ENCODE measurements around the gene CLIC4.
"Not testable (repeated sequence)": the region's sequence is repeated elsewhere in the genome, so short reads cannot be mapped to it uniquely, and the experiment has no call there.

Gene CLIC4

DNA sequence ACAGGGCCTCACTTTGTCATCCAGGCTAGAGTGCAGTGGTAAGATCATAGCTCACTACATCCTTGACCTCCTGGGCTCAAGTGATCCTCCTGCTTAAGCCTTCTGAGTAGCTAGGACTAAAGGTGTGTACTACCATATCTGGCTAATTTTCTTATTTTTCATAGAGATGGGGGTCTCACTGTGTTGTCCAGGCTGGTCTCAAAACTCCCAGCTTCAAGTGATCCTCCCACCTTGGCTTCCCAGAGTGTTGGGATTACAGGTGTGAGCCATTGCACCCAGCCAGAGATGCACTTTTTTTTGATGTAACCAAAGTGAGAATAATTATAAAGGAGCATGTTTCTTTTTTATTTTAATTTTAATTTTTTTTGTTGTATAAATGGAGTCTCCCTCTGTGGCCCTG lies 28.4 kb downstream of the CLIC4 start:
- no peak for DNase-seq (ENCODE audit: low read depth)

DNA sequence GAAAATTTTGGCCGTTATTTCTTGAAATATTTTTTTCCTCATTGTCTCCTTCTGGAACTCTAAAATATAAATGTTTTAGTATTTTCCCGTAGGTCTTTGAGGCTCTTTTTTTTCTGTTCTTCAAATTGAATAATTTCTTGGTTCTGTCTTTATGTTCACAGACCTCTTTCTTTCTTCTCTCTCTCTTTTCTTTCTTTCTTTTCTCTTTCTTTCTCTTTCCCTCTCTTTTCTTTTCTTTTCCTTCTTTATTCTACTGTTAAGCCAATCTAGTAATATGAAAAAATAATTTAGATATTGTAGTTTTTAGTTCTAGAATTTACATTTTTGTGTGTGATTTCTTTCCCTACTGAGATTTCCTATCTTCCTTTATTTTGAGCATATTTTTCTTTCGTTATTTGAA lies 30.1 kb downstream of the CLIC4 start:
- DNase-seq (ENCODE audit: low read depth), result no peak

DNA sequence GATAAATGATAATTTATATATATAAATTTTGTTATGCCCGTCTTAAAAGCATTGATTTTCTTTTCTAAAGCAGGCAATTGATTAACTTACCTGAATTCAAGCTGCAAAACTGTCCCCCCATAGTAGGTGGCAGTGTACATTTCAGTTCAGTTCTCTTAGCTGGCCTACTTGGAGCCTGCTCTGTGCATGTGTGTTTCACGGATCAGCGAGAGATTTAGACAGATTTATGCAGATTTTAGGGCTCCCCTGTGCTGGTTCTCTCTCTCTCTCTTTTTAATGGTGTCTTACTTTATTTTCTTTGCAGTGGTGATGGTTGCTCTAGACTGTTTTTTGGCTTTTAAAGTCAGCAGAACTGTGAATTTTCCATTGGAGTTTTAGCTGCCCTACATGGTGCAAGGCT lies 30.7 kb downstream of the CLIC4 start:
- DNase-seq (ENCODE audit: low read depth), result no peak

DNA sequence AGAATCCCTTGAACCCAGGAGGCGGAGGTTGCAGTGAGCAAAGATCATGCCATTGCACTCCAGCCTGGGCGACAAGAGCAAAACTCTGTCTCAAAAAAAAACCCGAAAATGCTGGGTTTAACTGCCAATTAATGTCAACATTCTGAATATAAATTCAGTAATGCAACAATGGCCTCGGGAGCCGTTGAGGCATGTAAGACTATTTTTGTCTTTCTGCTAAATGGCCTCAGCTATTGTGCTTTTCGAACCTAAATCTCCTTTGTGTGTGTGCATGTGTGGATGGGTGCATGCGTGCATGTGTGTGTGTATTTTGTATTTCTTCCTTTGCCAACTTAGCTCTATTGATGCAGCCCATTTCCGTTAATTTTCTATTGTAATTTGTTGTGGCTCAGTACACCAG lies 31.6 kb downstream of the CLIC4 start:
- DNase-seq (ENCODE audit: low read depth), result no peak

DNA sequence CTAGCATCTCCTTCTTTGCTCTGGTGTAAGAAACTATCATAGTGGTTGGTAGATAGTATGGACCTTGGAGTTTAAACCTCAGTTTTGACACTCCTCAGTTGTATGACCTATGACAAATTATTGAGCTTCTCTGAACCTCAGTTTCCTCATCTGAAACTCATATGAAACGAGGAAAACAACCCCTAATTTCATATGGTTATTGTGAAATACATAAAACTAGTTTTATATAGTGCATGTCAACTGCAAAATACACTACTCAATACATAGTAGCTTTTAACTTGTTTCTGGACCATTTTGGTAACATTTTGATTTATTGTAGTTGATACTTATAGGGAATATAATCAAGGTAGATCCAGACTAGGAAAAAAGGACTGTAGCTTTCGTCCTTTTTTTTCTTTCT lies 32.9 kb downstream of the CLIC4 start:
- DNase-seq (ENCODE audit: low read depth), result no peak

DNA sequence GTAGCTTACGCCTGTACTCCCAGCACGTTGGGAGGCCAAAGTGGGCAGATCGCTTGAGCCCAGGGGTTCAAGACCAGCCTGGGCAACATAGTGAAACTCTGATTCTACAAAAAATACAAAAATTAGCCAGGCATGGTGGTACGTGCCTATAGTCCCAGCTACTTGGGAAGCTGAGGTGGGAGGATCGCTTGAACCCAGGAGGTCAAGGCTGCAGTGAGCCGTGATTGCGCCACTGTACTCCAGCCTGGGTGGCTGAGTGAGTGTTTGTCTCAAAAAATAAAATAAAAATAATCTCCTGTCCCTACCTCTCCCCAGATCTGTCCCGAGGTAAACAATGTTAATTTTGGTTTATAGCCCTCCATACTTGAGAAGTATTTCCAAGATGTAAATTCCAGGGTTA lies 34.0 kb downstream of the CLIC4 start:
- DNase-seq (ENCODE audit: low read depth), result not testable (repeated sequence)

DNA sequence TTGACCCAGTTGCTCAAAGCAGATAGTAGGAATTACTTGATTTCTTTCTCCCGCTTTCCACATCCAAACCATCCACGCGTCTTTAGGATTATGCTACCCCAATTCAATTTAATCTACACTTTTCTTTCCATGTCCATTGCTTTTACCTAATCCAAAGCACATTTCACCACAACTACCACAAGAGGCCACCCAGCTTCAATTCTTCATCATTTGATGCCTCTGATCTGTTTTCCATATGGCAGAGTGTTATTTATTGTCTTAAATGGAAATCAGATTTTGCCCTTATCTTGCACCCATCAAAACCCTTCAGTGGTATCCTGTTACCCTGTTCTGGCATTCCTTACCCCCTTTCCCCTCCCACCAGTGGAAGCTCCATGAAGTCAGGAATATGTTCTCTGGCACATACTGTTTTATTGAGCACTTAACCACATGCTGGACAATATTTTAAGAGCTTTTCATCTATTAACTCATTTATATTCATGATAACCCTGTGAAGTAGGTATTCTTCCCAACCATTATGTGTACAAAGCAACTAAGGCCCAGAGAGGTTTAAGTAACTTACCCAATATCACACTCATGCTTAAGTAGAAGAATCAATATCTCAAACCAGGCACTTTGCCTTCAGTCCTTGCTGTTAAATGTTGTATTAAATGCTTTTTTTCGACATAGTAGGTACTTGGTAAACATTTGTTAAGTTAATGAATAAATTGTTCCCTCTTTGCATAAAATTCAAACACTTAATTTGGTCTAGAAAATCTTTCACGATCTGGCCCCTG lies 34.6 kb downstream of the CLIC4 start:
- DNase-seq (ENCODE audit: low read depth), result no peak

DNA sequence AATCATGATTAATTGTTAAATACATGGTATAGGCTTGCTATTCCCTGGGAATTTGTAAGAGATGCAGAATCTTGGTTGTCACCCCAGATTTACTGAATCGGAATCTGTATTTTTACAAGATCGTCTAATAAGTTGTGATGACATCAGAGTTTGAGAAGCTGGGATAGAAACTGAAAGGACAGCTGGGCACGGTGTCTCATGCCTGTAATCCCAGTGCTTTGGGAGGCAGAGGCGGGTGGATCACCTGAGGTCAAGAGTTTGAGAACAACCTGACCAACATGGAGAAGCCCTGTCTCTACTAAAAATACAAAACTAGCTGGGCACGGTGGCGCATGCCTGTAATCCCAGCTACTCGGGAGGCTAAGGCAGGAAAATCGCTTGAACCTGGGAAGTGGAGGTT lies 35.4 kb downstream of the CLIC4 start:
- not testable (repeated sequence) for DNase-seq (ENCODE audit: low read depth)

DNA sequence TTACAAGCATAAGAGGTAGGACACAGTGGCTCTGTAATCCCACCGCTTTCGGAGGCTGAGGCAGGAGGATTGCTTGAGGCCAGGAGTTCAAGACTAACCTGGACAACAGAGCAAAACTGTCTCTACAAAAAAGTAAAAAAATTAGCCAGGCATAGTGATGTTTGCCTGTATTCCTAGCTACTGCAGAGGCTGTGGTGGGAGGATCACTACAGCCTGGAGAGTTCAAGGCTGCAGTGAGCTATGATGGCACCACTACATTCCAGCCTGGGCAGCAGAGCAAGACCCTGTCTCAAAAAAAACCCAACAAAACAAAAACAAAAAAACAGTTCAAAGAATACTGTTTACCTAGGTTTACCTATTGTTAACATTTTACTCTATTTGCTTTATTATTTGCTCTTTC lies 37.4 kb downstream of the CLIC4 start:
- no peak for DNase-seq (ENCODE audit: low read depth)

DNA sequence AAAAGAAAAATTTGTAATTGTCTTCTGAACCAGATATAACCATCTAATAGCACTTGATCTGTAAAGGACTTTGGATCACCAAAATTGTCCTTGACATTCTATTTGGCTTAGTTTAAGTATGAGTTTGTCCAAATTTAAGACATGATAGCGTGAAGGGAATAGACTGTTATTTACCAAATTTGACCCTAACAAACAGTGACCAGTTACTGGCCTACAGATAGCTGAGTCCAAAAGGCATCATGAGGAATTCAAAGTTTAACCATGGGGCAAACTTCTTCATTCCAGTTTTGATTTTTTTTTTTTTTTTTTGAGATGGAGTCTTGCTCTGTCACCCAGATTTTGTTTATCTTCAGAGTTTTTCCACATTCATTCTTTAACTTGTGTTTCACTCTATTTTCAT lies 38.5 kb downstream of the CLIC4 start:
- no peak for DNase-seq (ENCODE audit: low read depth)

DNA sequence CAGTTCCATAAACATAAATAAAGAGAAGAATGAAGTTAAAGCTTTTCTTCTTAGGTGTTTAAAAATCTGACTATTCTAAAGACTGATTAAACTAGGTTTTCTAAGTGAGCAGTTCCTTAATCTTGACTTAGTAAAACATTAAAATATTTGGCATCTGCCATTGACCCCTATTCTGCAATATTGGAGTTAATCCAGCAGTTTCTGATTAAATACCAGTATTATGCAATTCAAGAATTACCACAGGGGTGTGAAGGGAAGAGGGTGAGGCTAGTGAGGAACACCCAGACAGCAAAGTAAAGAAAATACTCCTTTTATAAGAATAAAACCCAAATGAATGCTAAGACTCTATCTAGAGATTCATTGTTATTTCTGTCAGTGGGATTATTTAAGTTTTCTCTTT lies 40.9 kb downstream of the CLIC4 start:
- no peak for DNase-seq (ENCODE audit: low read depth)

DNA sequence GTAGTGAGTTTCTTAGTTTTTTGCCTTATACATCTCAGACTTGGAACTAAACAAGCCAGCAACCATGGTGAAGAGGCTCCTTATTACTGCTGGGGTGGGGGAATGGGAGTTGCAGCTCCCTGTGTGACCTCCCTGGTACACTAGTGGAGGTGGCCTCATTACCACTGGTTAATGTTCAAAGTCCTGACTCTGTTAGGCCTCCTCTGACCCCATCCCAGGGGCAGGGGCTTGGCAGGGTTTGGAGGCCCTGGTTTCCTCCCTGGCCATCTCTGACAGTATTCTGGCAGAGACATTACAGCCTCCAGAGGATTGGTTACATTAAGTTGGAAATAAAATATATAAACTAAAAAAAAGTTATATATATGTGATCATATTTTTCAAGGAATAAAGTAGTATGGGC lies 45.2 kb downstream of the CLIC4 start:
- DNase-seq (ENCODE audit: low read depth), result no peak

DNA sequence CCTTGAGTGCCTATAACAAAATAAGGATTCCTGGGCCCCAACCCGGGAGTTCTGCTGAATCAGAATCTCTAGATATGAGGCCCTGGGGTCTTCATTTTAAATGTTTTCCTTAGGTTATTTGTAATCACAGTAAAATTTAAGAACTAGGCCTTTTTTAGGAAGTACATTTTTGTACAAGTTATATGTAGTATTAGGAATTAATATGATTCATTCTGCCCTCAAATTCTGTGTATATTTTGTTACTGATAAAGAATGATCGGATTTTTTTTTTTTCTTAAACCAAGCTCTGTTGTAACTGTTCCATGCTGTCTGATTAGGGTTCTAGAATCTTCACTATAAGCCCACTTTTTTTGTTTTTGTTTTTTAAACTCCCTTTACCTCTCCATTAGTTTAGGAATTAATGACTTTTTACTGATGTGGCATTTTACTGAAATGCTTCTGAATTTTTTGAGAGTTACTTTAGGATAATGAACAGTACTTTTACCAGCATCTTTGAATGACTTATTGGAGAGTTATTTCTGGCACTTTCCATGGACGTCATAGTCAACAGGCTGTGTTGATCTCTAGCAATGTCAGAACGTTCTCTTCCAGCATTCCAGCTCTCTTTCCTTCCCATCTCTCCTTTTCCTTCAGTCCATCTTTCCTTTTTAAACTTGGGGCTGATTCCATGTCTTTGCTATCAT lies 48.3 kb downstream of the CLIC4 start:
- DNase-seq (ENCODE audit: low read depth), result peak; percentile 54

DNA sequence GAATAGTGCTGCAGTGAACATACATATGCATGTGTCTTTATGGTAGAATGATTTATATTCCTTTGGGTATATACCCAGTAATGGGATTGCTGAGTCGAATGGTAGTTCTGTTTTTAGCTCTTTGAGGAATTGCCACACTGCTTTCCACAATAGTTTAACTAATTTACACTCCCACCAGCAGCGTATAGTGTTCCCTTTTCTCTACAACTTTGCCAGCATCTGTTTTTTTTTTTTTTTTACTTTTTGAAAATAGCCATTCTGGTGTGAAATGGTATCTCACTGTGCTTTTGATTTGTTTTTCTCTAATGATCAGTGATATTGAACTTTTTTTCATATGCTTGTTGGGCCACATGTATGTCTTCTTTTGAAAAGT lies 48.9 kb downstream of the CLIC4 start:
- not testable (repeated sequence) for DNase-seq (ENCODE audit: low read depth)

DNA sequence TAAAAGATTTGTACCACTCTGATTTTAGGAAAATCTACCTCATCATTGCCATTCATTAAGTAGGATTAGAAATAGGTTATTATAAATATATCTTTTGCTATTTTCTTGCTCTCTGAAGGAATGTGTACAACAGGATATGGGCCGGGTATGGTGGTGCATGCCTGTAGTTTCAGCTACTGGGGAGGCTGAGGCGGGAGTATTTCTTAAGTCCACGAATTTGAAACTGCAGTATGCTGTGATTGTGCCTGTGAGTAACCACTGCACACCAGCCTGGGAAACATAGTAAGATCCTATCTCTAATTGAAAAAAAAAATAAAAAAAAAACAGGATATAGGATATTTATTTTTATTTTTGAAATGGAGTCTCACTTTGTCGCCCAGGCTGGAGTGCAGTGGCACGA lies 50.0 kb downstream of the CLIC4 start:
- no peak for DNase-seq (ENCODE audit: low read depth)

DNA sequence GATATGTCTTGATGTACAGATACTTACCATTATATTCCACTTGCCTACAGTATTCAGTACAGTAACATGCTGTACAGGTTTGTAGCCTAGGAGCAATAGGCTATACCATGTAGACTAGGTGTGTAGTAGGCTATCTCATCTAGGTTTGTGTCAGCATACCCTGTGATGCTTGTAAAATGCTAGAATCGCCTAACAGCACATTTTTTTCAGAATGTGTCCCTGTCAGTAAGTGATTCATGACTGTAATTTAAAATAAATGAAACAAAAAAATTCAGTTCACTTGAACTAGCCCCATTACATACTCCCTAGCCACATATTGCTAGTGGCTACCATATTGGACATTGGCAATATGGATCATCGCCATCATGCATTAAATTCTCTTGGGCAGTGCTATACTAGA lies 51.3 kb downstream of the CLIC4 start:
- DNase-seq (ENCODE audit: low read depth), result no peak

DNA sequence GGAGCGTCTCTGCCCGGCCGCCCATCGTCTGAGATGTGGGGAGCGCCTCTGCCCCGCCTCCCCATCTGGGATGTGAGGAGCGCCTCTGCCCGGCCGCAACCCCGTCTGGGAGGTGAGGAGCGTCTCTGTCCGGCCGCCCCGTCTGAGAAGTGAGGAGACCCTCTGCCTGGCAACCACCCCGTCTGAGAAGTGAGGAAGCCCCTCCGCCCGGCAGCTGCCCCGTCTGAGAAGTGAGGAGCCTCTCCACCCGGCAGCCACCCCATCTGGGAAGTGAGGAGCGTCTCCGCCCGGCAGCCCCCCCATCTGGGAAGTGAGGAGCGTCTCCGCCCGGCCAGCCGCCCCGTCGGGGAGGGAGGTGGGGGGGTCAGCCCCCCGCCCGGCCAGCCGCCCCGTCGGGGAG lies 54.0 kb downstream of the CLIC4 start:
- DNase-seq (ENCODE audit: low read depth), result not testable (repeated sequence)

DNA sequence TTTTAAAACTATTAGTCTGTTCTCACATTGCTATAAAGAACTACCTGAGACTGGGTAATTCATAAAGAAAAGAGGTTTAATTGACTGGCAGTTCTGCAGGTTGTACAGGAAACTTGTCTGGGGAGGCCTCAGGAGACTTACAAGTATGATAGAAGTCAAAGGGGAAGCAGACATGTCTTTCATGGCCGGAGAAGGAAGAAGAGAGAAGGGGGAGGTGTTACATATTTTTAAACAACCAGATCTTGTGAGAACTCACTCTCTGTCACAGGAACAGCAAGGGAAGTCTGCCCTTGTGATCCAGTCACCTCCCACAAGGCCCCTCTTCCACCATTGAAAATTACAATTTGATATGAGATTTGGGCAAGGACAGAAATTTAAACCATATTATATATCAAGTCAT lies 55.9 kb downstream of the CLIC4 start:
- DNase-seq (ENCODE audit: low read depth), result no peak

DNA sequence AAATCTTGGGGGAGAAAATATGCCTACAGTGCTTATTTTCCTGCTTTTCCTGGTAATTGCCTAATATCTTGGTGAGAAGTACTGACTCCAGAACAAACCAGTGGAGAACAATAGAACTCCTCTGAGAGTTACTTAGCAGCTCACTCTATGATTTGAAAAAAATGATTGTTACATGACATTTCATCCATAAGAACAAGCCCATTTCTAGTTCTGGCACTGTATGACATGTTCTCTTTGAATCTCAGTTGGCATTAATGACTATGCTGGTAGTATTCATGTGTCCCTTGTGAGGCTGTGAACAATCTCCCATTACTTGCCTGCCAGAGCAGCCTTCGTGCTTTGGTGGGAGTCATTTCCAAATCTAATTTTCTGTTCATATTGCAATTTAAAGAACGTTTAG lies 58.0 kb downstream of the CLIC4 start:
- DNase-seq (ENCODE audit: low read depth), result no peak

DNA sequence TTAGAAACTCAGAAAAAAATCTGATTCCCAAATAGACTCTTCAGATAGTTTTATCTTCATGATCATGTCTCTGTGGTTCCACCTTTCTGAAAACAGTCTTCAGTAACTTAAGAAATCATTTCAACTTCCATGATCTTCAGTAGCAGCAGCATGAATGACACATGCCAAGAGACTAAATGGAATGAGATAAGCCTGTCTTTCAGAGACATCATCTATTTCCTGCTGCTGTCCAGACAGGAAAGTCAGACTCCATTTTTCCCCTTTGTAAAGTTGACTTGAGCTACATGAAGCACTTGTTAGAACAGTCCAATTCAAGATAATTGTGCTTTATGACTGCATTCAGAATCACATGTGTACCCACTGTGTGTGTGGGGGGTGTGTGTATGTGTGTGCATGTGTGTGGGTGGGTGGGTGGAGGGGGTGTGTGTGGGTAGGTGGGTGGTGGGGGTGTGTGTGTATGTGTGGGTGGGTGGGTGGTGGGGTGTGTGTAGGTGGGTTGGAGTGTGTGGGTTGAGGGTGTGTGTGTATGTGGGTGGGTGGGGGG lies 58.8 kb downstream of the CLIC4 start:
- DNase-seq (ENCODE audit: low read depth), result no peak

DNA sequence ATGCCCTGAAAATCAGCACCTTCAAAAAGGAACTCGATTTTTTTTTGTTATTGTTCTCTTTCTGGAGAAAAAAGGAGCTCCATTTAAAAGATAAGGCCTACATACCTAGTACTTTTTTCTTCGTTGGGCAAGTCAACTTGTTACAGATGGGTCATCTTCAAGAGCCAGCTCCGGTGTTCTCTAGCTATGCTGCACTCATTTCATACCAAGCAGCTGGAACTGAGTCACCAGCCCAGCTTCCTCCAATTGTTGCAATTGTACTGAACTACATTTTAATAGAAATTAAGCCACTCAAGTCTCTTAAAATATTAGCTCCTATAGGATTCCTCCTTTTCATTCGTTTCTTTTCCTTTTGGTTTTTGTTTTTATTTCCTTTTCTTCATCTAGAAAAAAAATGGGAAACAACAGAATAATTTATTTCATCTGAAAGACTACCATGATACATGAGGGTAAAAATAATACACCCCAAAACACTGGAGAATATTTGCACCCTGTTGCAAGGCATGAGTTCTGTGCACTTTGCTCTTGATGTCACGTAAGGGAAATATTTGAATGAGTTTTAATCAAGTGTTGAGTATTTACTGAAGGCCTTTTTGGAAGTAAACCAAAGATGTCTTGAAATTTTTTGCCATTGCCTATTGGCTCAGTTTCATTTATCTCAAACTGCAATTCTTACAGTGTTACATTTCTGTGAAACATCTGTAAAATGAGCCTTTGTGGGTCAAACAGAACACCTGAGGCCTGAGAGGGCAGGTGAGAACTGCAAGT lies 60.5 kb downstream of the CLIC4 start:
- DNase-seq (ENCODE audit: low read depth), result peak; percentile 40

DNA sequence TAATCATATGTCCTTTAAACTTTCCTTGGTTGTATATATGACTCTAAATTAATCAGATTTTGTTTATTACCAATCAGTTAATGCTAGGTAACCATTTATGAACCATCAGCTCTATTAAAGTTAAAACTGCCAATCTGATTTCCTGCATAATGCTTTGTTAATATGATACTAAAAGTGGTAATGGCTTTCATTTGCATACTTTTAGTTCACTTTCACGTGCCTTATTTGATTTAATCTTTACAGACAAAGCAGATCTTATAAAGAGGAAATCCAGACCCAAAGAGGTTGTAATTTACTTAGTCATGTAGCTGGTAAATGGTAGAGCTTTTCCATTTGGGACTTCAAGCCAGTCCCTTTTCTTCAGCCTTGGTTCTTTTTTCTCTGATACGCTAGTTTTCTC lies 61.3 kb downstream of the CLIC4 start:
- DNase-seq (ENCODE audit: low read depth), result no peak

DNA sequence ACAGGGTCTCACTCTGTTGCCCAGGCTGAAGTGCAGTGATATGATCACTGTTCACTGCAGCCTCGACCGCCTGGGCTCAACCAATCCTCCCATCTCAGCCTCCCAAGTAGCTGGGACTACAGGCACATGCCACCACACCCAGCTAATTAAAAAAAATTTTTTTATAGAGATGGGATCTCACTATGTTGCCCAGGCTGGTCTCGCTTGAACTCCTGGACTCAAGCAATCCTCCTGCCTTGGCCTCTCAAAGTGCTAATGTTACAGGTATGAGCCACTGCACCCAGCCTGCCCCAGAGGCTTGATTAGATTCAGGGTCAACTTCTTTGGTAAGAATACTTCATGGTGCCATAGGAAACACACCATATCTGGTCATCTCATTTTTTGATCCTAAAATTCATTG lies 66.2 kb downstream of the CLIC4 start:
- not testable (repeated sequence) for DNase-seq (ENCODE audit: low read depth)
